ENCODE measurements around the gene PTCHD1.

Gene PTCHD1

GRCh38 chrX:23334848-23335599 lies at the start of gene PTCHD1:
TSS of gene PTCHD1 (plus strand) at chrX:23334849. CDS start at chrX:23334876, 27 bp downstream.
- Histone ChIP-seq H2AFZ (peak within 1 kb of the TSS; percentile 38), H3K27ac (no peak within 1 kb of the TSS), H3K4me3 (ENCODE audit: low read depth, low read length) (peak within 1 kb of the TSS; percentile 1), H3K9ac (no peak within 1 kb of the TSS), H3K4me2 (ENCODE audit: low read length) (peak within 1 kb of the TSS; percentile 30), H3K79me2 (no peaks in the 10 kb centered on the region), H3K27me3 (ENCODE audit: control insufficient read depth, insufficient read depth, low read length) (no peaks in the 10 kb centered on the region), H3K4me1 (no peaks in the 10 kb centered on the region), H3K9me3 (ENCODE audit: control insufficient read depth, low read length) (no peaks in the 10 kb centered on the region), H3K36me3 (ENCODE audit: control insufficient read depth, insufficient read depth, low read length) (no peaks in the 10 kb centered on the region)
- no peak for TF ChIP-seq CTCF (IDR thresholded peaks at IDR 0.05)

DNA sequence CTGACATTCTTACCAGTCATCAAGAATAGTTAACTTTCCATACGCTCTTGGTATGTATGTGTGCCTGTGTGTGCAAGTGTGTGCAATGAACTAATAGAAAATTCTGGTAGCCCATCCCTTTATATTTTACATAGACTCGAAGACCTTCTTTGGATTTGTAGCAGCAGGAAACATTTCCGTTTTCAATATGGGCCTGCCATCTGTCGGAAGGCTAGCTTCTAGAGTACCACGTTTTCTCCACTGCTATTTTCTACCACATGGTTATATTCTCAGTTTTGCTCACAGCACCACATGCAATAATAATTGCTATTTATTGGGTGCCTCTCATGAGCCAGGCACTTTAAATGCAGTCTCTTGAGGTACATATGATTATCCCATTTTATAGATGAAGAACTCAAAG lies 47.9 kb upstream of the PTCHD1 start:
- H3K4me2 ChIP-seq (ENCODE audit: low read length), result no peak overlapping the region
- no peak overlapping the region for H3K9ac ChIP-seq
- H3K9me3 ChIP-seq (ENCODE audit: control insufficient read depth, low read length), result no peaks in the 10 kb centered on the region
- no peaks in the 10 kb centered on the region for H3K4me1 ChIP-seq
- H3K4me3 ChIP-seq (ENCODE audit: low read depth, low read length), result no peak overlapping the region
- no peak overlapping the region for H2AFZ ChIP-seq
- no peak for TF ChIP-seq CTCF (IDR thresholded peaks at IDR 0.05)
- no peaks in the 10 kb centered on the region for H3K79me2 ChIP-seq
- no peaks in the 10 kb centered on the region for H3K36me3 ChIP-seq (ENCODE audit: control insufficient read depth, insufficient read depth, low read length)
- H3K27me3 ChIP-seq (ENCODE audit: control insufficient read depth, insufficient read depth, low read length), result no peaks in the 10 kb centered on the region
- H3K27ac ChIP-seq, result no peak overlapping the region

GRCh38 chrX:23287191-23287725 lies 47.4 kb upstream of the PTCHD1 start:
- no peaks in the 10 kb centered on the region for H3K27me3 ChIP-seq (ENCODE audit: control insufficient read depth, insufficient read depth, low read length)
- no peaks in the 10 kb centered on the region for H3K79me2 ChIP-seq
- H3K9ac ChIP-seq, result no peak overlapping the region
- no peaks in the 10 kb centered on the region for H3K9me3 ChIP-seq (ENCODE audit: control insufficient read depth, low read length)
- no peak overlapping the region for H3K4me3 ChIP-seq (ENCODE audit: low read depth, low read length)
- TF ChIP-seq CTCF (IDR thresholded peaks at IDR 0.05), result no peak
- H3K36me3 ChIP-seq (ENCODE audit: control insufficient read depth, insufficient read depth, low read length), result no peaks in the 10 kb centered on the region
- H3K27ac ChIP-seq, result no peak overlapping the region
- no peak overlapping the region for H3K4me2 ChIP-seq (ENCODE audit: low read length)
- no peaks in the 10 kb centered on the region for H3K4me1 ChIP-seq
- H2AFZ ChIP-seq, result no peak overlapping the region

DNA sequence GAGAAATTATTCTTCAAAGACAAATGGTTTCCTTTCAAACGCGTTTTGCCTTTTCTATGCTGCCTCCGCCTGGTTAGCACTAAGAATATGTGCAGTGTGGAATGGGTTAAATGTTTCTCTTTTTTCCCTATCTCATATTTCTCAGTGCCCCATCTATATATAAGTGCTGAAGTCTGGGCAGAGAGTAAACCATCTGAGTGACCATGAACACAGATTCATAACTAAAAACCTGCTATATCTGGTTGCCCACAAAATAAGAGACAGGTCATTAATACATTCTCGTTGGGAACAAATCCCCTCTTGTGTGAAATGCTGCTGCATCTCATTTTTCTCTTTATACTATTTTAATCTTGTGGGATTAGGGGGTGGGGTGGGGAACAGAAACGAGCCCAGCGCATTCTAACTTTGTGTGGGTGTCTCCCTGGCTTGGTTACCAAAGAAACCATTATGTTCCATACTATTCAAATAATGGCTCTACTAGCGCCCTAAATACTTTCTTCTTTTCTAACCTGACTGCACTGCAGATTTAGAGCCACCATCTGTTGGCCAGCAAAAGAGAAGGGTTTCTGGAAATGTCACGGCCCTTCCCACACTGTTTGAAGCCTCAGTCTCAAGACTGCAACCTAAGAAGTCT lies 42.2 kb upstream of the PTCHD1 start:
- Histone ChIP-seq H3K9me3 (ENCODE audit: control insufficient read depth, low read length) (no peaks in the 10 kb centered on the region), H3K9ac (no peak overlapping the region), H2AFZ (no peak overlapping the region), H3K4me3 (ENCODE audit: low read depth, low read length) (no peak overlapping the region), H3K79me2 (no peaks in the 10 kb centered on the region), H3K4me1 (no peaks in the 10 kb centered on the region), H3K4me2 (ENCODE audit: low read length) (no peak overlapping the region), H3K36me3 (ENCODE audit: control insufficient read depth, insufficient read depth, low read length) (no peaks in the 10 kb centered on the region), H3K27me3 (ENCODE audit: control insufficient read depth, insufficient read depth, low read length) (no peaks in the 10 kb centered on the region), H3K27ac (no peak overlapping the region)
- no peak for TF ChIP-seq CTCF (IDR thresholded peaks at IDR 0.05)
